GM23338 (cell line): Measurements from ENCODE around the gene TEPSIN. TPM values are rescaled to one million over a fixed set of nuclear protein-coding genes. Genes with fewer than 3 reads are reported as not detected.

ENCODE experiments used
- ATAC-seq: fragments of 200-7000 bp; cut with Tn5 transposase; 3 replicates; pipeline ENCODE4 v1.9.1; 2020
- DNase-seq: peaks from one replicate; pipeline ENCODE4 v3.0.0-alpha.2; 2015; ENCODE audit warnings: low spot score
- H2AFZ ChIP-seq: fragments of 200-600 bp; sonication (generic); 2 replicates; pipeline ENCODE4 v1.8.0; 2016; ENCODE audit warnings: antibody characterized with exemption, mild to moderate bottlenecking, moderate library complexity
- H3F3A ChIP-seq: fragments of 200-600 bp; sonication (generic); replicated peaks from 2 replicates; pipeline ENCODE4 v1.8.0; 2017; ENCODE audit warnings: antibody characterized with exemption, mixed run types, low read depth
- H3K27ac ChIP-seq: fragments of 200-600 bp; sonication (generic); 2 replicates; pipeline ENCODE4 v1.6.1; 2016; ENCODE audit warnings: low read depth
- H3K27me3 ChIP-seq: fragments of 200-600 bp; sonication (generic); 2 replicates; pipeline ENCODE4 v1.8.0; 2016; ENCODE audit warnings: mild to moderate bottlenecking, mixed run types, moderate library complexity; ENCODE audit not compliant: insufficient read depth
- H3K36me3 ChIP-seq: fragments of 200-600 bp; sonication (generic); 2 replicates; pipeline ENCODE4 v1.8.0; 2016; ENCODE audit warnings: mild to moderate bottlenecking; ENCODE audit not compliant: insufficient read depth
- H3K4me1 ChIP-seq: fragments of 200-600 bp; sonication (generic); 2 replicates; pipeline ENCODE4 v1.8.0; 2016; ENCODE audit warnings: mild to moderate bottlenecking, moderate library complexity; ENCODE audit not compliant: insufficient read depth
- H3K4me2 ChIP-seq: fragments of 200-600 bp; sonication (generic); 2 replicates; pipeline ENCODE4 v1.7.1; 2017; ENCODE audit warnings: mixed run types
- H3K4me3 ChIP-seq: fragments of 200-600 bp; sonication (generic); 2 replicates; pipeline ENCODE4 v1.6.1; 2016; ENCODE audit warnings: mixed run types
- H3K79me2 ChIP-seq: fragments of 200-600 bp; sonication (generic); replicated peaks from 2 replicates; pipeline ENCODE4 v1.8.0; 2017; ENCODE audit warnings: mild to moderate bottlenecking; ENCODE audit not compliant: insufficient read depth
- H3K9me2 ChIP-seq: fragments of 200-600 bp; sonication (generic); 2 replicates; pipeline ENCODE4 v1.8.0; 2017; ENCODE audit not compliant: insufficient read depth
- H4K20me1 ChIP-seq: fragments of 200-600 bp; sonication (generic); replicated peaks from 2 replicates; pipeline ENCODE4 v1.8.0; 2017; ENCODE audit warnings: mild to moderate bottlenecking; ENCODE audit not compliant: insufficient read depth
- H3K27ac Mint-ChIP-seq: 2 replicates; pipeline ENCODE4 v1.8.0; 2020; ENCODE audit warnings: inconsistent platforms, mild to moderate bottlenecking, moderate library complexity, mixed read lengths
- H3K27me3 Mint-ChIP-seq: 3 replicates; pipeline ENCODE4 v1.8.0; 2022; ENCODE audit warnings: low read depth, mild to moderate bottlenecking, moderate library complexity, mixed read lengths, inconsistent platforms; ENCODE audit not compliant: insufficient read depth, poor library complexity
- H3K36me3 Mint-ChIP-seq: 3 replicates; pipeline ENCODE4 v1.8.0; 2021; ENCODE audit warnings: low read depth, mild to moderate bottlenecking, inconsistent platforms, moderate library complexity, mixed read lengths
- H3K4me1 Mint-ChIP-seq: 3 replicates; pipeline ENCODE4 v1.8.0; 2020; ENCODE audit warnings: mild to moderate bottlenecking, inconsistent platforms, mixed read lengths
- H3K4me3 Mint-ChIP-seq: 3 replicates; pipeline ENCODE4 v1.8.0; 2021; ENCODE audit warnings: moderate library complexity, mild to moderate bottlenecking, inconsistent platforms, mixed read lengths
- H3K9me3 Mint-ChIP-seq: 3 replicates; pipeline ENCODE4 v1.8.0; 2020; ENCODE audit warnings: moderate library complexity, mild to moderate bottlenecking, inconsistent platforms, mixed read lengths
- CREB1 ChIP-seq: fragments of 250-450 bp; sonication (Bioruptor Pico); IDR thresholded peaks from 2 replicates; pipeline ENCODE4 v1.5.0; 2020; ENCODE audit warnings: low read depth, mild to moderate bottlenecking, moderate library complexity
- CTCF ChIP-seq, 2 experiments: fragments of 200-600 bp in 1 of 2; sonication (generic) in 1 of 2; conservative IDR thresholded peaks; 2 replicates each; pipeline versions ENCODE4 v1.5.1 to v1.6.1; 2016 to 2017; ENCODE audit warnings: antibody characterized with exemption in 2 of 2, low read depth in 2 of 2, mild to moderate bottlenecking in 2 of 2, moderate library complexity in 1 of 2
- ETS1 ChIP-seq: IDR thresholded peaks from 2 replicates; pipeline ENCODE4 v1.6.1; 2016; ENCODE audit warnings: antibody characterized with exemption
- EZH2 ChIP-seq: fragments of 200-600 bp; sonication (generic); IDR thresholded peaks from one replicate; pipeline ENCODE4 v1.8.0; 2017; ENCODE audit warnings: antibody characterized with exemption, mild to moderate bottlenecking, low read depth; ENCODE audit not compliant: unreplicated experiment
- EZH2phosphoT487 ChIP-seq: fragments of 200-600 bp; sonication (generic); IDR thresholded peaks from one replicate; pipeline ENCODE4 v1.8.1; 2018; ENCODE audit warnings: antibody characterized with exemption; ENCODE audit not compliant: unreplicated experiment
- JUNB ChIP-seq: IDR thresholded peaks from one replicate; pipeline ENCODE4 v1.6.1; 2016; ENCODE audit warnings: antibody characterized with exemption; ENCODE audit not compliant: unreplicated experiment
- NANOG ChIP-seq: IDR thresholded peaks from 2 replicates; pipeline ENCODE4 v1.6.1; 2016; ENCODE audit warnings: antibody characterized with exemption, borderline replicate concordance
- POLR2AphosphoS5 ChIP-seq: IDR thresholded peaks from 2 replicates; pipeline ENCODE4 v1.6.1; 2016; ENCODE audit warnings: antibody characterized with exemption, low read depth
- REST ChIP-seq: IDR thresholded peaks from one replicate; pipeline ENCODE4 v1.6.1; 2018; ENCODE audit warnings: antibody characterized with exemption; ENCODE audit not compliant: unreplicated experiment
- ZNF114 ChIP-seq: fragments of 250-450 bp; sonication (Bioruptor Pico); IDR thresholded peaks from 2 replicates; pipeline ENCODE4 v1.5.0; 2020; ENCODE audit warnings: mild to moderate bottlenecking, moderate library complexity
- ZNF331 ChIP-seq: fragments of 250-450 bp; sonication (Bioruptor Pico); IDR thresholded peaks from 2 replicates; pipeline ENCODE4 v1.5.0; 2020; ENCODE audit warnings: low read depth, mild to moderate bottlenecking, moderate library complexity
- polyA plus RNA-seq: library from polyadenylated mRNA; unstranded; fragments of >200 nt; fragmentation: Nextera tagmentation; extraction: Ambion mirVana; gene quantifications from 2 replicates; pipeline ENCODE4 v1.2.1, GENCODE V29; 2016
- total RNA-seq: library from RNA; depleted of rRNA; stranded (reverse); fragments of >200 nt; shearing (Covaris generic); gene quantifications from 2 replicates; pipeline ENCODE4 v1.2.3, GENCODE V29; 2014
- TF ChIP-seq, protein P1 (sequence below): fragments of 250-450 bp; sonication (Bioruptor Pico); IDR thresholded peaks from 2 replicates; pipeline ENCODE4 v1.5.0; 2020; ENCODE audit warnings: mild to moderate bottlenecking, moderate library complexity

TEPSIN gene
- total and polyA plus RNA-seq, 2 experiments from 2014 or later = 4.4 to 25.3 TPM

- Histone ChIP-seq H3K36me3 (no peaks in the 10 kb centered on the region), H3K4me2 (no peak overlapping the region), H3K4me1 (peaks cover under 1% of the 10 kb centered on the region; the same call in 1 of the 2 replicates), H3F3A (0 out of 2 replicates have a peak, but pooled peaks cover 2% of the 10 kb centered on the region), H3K27ac (no peak overlapping the region), H3K79me2 (no peaks in the 10 kb centered on the region), H2AFZ (no peak overlapping the region), H3K9me2 (peaks cover 5% of the 10 kb centered on the region), H3K27me3 (no peaks in the 10 kb centered on the region), H4K20me1 (0 out of 2 replicates have a peak, but pooled peaks cover 6% of the 10 kb centered on the region), H3K4me3 (no peak overlapping the region)
- DNase-seq = no peak
- H3K9me3 Mint-ChIP-seq = peaks cover 3% of the 10 kb centered on the region; the same call in 1 of the 3 replicates
- no peak overlapping the region for H3K4me3 Mint-ChIP-seq
- no peak overlapping the region for H3K27ac Mint-ChIP-seq
- no peak for ATAC-seq
- peaks cover 23% of the 10 kb centered on the region for H3K4me1 Mint-ChIP-seq
- H3K36me3 Mint-ChIP-seq = peaks cover 6% of the 10 kb centered on the region; the same call in 2 of the 3 replicates
- TF ChIP-seq EZH2 (no peak), JUNB (no peak), CTCF (conservative IDR thresholded peaks at IDR 0.05; ENCODE audit: low read depth in 2 of 2) (no peak), ZNF114 (CRISPR knock-in tag) (no peak), NANOG (no peak), ZNF331 (CRISPR knock-in tag) (no peak), EZH2phosphoT487 (no peak), POLR2AphosphoS5 (no peak), ETS1 (no peak), REST (no peak), CREB1 (CRISPR knock-in tag) (no peak)
- TF ChIP-seq, protein P1, sequence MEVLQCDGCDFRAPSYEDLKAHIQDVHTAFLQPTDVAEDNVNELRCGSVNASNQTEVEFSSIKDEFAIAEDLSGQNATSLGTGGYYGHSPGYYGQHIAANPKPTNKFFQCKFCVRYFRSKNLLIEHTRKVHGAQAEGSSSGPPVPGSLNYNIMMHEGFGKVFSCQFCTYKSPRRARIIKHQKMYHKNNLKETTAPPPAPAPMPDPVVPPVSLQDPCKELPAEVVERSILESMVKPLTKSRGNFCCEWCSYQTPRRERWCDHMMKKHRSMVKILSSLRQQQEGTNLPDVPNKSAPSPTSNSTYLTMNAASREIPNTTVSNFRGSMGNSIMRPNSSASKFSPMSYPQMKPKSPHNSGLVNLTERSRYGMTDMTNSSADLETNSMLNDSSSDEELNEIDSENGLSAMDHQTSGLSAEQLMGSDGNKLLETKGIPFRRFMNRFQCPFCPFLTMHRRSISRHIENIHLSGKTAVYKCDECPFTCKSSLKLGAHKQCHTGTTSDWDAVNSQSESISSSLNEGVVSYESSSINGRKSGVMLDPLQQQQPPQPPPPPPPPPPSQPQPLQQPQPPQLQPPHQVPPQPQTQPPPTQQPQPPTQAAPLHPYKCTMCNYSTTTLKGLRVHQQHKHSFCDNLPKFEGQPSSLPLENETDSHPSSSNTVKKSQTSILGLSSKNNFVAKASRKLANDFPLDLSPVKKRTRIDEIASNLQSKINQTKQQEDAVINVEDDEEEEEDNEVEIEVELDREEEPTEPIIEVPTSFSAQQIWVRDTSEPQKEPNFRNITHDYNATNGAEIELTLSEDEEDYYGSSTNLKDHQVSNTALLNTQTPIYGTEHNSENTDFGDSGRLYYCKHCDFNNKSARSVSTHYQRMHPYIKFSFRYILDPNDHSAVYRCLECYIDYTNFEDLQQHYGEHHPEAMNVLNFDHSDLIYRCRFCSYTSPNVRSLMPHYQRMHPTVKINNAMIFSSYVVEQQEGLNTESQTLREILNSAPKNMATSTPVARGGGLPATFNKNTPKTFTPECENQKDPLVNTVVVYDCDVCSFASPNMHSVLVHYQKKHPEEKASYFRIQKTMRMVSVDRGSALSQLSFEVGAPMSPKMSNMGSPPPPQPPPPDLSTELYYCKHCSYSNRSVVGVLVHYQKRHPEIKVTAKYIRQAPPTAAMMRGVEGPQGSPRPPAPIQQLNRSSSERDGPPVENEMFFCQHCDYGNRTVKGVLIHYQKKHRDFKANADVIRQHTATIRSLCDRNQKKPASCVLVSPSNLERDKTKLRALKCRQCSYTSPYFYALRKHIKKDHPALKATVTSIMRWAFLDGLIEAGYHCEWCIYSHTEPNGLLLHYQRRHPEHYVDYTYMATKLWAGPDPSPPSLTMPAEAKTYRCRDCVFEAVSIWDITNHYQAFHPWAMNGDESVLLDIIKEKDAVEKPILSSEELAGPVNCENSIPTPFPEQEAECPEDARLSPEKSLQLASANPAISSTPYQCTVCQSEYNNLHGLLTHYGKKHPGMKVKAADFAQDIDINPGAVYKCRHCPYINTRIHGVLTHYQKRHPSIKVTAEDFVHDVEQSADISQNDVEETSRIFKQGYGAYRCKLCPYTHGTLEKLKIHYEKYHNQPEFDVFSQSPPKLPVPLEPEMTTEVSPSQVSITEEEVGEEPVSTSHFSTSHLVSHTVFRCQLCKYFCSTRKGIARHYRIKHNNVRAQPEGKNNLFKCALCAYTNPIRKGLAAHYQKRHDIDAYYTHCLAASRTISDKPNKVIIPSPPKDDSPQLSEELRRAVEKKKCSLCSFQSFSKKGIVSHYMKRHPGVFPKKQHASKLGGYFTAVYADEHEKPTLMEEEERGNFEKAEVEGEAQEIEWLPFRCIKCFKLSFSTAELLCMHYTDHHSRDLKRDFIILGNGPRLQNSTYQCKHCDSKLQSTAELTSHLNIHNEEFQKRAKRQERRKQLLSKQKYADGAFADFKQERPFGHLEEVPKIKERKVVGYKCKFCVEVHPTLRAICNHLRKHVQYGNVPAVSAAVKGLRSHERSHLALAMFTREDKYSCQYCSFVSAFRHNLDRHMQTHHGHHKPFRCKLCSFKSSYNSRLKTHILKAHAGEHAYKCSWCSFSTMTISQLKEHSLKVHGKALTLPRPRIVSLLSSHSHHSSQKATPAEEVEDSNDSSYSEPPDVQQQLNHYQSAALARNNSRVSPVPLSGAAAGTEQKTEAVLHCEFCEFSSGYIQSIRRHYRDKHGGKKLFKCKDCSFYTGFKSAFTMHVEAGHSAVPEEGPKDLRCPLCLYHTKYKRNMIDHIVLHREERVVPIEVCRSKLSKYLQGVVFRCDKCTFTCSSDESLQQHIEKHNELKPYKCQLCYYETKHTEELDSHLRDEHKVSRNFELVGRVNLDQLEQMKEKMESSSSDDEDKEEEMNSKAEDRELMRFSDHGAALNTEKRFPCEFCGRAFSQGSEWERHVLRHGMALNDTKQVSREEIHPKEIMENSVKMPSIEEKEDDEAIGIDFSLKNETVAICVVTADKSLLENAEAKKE (CRISPR knock-in tag) = no peak
- peaks cover 26% of the 10 kb centered on the region for H3K27me3 Mint-ChIP-seq
Measured at GRCh38 chr17:81249223-81250040, 10.6 kb upstream of the TEPSIN start.
